Right forelimb (tissue), 1 donor: ENCODE results near the gene OCA2.
"Not testable (repeated sequence)": the region's sequence is repeated elsewhere in the genome, so short reads cannot be mapped to it uniquely, and the experiment has no call there.

ENCODE experiments used
- DNase-seq: peaks from one replicate; pipeline ENCODE4 v3.0.0-alpha.2; 2018

OCA2 gene

DNA sequence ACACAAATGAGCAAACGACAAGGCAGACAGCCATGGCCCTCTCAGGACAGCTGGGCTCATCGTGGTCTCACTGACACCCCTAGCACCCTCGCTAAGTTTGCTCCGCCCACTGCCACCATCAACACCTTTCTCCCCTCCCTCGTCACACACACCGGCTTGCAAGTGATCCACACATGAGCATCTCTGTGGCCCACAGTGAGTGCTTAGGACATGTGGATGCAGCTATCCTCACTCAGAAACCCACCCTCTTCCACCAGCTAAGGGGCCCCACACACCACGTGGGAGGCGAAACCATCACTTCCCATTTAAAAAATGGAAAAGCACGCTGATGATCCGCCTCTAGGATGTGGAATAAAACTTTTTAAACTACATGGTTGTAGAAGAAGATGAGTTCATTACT, 105.6 kb downstream of the OCA2 start:
- no peak for DNase-seq

GRCh38 chr15:27990521-27991515, 108.3 kb downstream of the OCA2 start:
- DNase-seq: no peak

- DNase-seq: no peak
Observed at GRCh38 chr15:27989838-27990237, 109.3 kb downstream of the OCA2 start.

DNA sequence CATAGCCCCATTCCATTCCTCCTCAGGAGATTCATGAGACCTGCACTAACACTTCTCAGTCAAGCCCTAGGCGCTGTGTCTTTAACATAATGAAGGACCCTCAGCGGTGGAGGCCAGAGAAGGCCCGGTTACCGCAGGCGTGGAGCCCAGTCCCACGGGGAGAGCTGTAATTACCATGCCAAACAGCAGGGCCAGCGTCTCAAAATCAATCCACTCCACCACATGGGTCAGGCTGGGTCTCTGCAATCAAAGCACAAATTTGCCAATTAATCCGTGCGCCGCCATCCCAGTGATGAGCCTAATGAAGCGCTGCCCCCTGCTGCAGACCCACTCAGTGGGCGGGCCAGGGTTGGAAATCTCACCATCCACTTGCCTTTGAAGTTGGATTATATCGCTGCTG, 109.7 kb downstream of the OCA2 start:
- no peak for DNase-seq

DNA sequence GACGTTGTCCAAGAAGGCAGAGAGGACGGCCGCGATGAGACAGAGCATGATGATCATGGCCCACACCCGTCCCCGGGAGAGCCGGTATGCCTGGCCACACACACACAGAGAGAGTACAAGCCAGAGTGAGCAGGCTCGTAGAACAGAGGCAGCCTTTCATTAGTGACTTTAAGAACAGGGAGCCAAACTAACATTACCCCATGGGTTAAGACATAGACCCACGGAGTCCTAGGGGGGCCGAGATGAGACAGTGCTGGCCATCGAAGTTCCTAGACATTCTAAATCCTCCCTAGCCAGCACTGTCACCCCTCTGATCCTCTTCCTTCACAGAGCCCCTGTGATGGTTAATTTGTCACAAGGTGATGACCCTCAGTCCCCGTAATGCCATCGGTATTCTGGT, 114.0 kb downstream of the OCA2 start:
- no peak for DNase-seq

DNA sequence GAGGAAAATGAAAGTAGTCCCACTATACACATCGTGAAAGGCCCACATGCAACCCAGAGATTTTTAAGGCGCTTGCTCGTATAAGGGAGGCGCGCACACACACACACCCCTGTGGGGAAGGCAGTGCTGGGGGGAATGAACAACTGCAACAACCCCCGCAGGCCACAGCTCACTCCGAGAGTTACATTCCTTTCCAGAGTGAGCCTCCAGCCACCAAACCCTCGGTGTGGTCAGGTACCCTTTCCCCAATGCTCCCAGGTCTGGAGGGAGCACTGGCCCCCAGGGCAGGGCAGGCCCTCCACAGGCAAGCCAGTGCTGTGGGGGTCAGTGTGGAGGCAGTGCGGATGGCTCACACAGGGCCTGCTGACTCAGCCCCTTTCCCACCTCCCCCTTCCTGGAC, 115.6 kb downstream of the OCA2 start:
- no peak for DNase-seq

DNA sequence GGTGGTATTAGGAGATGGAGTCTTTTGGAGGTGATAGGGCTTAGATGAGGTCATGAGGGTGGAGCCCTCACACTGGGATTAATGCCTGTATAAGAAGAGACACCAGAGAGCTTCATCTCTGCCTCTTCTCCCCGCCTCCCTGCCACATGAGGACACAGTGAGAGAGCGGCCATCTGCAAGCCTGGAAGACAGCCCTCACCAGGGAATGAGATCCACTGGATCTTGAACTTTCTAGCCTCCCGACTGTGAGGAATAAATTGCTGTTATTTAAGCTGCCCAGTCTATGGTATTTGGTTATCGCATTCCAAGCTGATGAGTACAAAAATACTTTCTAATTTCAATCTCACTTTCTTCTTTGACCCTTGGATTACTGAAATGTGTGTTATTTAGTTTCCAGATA, 121.4 kb downstream of the OCA2 start:
- DNase-seq: no peak

GRCh38 chr15:27973886-27974285, 125.2 kb downstream of the OCA2 start:
- no peak for DNase-seq

DNA sequence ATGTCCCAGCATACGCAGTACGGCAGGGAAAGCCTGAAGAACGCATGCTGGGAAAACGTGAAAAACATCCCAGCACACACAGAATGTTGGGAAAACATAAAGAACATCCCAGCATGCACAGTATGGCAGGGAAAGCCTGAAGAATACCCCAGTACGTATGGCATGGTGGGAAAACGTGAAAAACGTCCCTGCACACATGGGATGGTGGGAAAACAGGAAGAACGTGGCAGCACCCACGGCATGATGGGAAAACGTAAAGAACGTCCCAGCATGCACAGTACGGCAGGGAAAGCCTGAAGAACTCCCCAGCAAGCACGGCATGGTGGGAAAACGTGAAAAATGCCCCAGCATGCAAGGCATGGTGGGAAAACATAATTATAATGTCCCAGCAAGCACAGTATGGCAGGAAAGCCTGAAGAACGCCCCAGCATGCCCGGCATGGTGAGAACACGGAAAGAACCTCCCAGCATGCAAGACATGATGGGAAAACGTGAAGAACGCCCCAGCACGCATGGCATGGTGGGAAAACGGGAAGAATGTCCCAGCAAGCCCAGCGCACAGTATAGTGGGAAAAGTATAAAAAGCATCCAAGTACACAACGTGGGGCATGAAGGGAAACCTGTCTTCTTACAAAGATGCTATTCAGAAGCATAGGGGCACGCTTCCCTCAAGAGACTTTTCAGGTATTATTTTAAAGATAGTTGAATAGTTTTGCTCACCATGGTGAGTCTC, 128.3 kb downstream of the OCA2 start:
- DNase-seq: no peak

DNA sequence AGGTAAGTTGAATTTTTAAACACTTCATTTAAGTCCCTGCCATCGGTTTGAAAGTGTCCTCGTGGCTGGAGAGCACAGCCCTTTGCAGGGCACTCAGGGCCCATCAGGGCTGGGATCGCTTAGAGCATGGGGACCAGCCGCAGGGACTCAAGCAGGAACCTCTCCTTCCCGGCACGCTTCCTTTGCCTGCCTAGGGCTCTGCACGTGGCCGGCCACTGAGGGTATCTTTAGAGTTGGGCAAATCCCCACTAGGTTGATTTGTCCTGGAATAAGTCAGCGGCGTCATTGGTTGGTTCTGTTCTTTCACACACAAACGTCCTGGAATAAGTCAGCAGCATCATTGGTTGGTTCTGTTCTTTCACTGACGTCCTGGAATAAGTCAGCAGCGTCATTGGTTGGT, 131.6 kb downstream of the OCA2 start:
- no peak for DNase-seq

- no peak for DNase-seq
Observed at GRCh38 chr15:27965546-27965945, 133.6 kb downstream of the OCA2 start.

GRCh38 chr15:27961801-27962200, 137.3 kb downstream of the OCA2 start:
- no peak for DNase-seq

- DNase-seq: no peak
Observed at GRCh38 chr15:27958911-27959578, 140.1 kb downstream of the OCA2 start.

- no peak for DNase-seq
Observed at GRCh38 chr15:27956285-27956684, 142.8 kb downstream of the OCA2 start.

DNA sequence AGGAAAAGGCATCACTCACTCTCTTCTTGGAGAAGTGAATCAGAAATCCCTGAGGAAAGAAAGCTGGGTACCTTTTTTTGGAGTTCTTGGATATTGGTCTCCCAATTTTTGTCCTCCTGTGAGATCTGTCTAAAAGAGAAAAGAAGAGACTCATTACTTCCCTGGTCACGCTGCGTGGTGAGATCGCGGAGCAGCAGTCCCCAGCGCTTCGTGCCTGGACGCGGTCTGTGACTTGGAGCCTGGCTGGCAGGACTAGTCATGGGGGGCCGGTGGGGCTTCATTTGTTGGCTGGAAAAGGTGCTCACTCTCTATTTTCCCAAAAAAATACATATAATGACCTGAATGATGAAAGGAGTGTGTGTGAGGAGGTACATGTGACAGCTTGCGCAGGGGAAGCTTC, 144.0 kb downstream of the OCA2 start:
- no peak for DNase-seq

GRCh38 chr15:27952593-27952992, 146.5 kb downstream of the OCA2 start:
- not testable (repeated sequence) for DNase-seq

DNA sequence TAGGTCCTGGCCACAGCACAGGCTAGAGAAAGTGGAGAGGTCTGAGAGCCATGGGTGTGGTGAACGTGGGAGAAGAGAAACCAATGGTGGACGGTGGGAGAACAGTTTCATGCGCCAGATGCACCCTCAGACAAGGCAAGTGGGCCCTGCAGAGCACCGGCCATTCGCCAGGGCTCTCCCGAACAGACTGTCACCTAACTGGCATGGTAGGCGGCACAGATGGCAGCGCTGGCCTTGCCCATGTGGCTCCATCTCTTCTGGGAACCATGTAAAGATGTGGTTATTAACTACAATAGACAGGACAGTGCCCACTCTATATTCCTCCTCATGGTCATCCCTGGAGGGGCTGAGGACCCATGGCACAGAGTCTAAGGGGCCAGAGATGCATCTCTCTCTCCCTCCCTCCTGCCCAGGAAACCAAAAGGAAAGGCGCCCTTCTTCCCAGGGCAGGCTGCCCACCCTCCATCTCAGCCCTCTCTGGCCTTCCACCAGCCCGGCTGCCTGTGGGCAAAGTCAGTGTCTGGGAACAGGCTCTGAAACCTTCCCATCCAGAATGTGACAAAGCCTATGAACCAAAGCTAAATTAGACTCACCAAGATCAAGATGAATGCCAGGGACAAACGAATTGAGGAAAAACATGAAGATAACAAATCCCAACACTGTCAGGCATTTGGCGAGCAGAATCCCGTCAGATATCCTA, 147.8 kb downstream of the OCA2 start:
- no peak for DNase-seq

GRCh38 chr15:27949089-27949488, 150.0 kb downstream of the OCA2 start:
- no peak for DNase-seq

DNA sequence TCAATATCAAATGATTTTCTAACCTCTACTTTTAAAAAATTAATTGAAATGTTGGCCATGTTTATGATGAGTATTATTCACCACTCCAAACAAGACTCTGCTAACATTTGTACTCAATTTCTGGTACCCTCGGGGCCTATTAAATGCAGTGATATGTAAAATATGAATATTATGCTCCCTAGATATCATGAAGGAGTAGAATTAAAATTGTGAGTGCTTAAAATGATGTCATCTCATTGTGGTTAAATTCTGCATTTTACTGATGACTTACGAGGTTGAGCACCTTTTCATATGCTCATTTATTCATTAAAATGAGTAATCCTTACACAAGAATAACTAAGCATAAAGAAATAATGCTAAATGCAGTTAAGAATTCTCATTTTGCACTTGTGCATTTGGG, 159.9 kb downstream of the OCA2 start:
- no peak for DNase-seq

DNA sequence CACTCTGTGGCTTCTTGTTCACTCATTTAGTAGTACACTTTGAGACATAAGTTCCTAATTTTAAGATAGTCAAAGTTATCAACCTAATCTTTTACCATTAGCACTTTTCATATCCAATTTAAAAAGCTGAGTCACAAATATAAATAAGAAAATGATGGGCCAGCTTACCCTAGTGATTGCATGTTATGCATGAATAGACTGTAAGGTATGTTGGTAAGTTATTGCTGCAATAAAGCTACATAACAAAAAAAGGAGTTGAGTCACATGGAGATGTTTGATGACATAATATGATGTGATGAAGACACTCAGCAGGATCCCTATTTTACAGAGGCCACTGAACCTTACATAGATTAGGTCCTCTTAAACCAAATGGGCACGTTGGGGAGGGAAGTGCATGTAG, 161.3 kb downstream of the OCA2 start:
- DNase-seq: no peak

DNA sequence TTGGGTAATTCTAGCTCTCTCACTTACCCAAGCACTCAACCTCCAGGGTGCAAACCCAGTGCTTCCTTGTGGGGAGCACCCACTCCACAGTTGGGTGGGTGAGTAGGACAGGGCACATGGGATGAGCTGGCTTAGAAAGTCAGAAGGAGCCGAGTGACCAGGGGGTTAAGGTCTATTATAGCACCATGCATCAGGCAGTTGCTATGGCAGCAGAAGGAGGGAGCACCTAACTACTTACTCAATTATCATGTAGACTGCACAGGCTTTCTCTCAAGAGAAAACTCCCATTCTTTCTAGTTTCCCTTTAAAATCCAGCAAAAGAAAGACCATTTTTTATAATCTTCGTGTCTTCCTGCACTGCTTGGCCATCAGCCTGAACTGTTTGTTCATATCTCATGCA, 163.0 kb downstream of the OCA2 start:
- DNase-seq: no peak

DNA sequence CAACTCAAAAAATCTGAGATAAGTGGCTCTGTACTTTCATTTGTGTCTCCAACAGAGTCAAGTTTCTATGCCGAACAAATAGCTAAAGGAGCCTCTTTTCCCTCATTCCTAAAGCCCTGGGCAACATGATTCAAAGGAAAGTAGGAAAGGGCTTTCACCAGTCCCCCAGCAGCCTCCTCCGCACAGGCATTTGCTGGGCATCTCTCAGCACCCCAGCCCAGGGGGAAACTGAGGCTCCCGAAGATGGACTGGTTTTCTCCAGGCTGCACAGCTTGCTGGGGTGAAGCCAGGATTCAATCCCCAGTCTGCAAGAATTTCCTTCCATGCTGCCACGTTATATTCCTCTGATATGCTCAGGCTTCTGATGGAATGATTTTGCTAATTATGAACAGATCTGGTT, 163.8 kb downstream of the OCA2 start:
- no peak for DNase-seq

DNA sequence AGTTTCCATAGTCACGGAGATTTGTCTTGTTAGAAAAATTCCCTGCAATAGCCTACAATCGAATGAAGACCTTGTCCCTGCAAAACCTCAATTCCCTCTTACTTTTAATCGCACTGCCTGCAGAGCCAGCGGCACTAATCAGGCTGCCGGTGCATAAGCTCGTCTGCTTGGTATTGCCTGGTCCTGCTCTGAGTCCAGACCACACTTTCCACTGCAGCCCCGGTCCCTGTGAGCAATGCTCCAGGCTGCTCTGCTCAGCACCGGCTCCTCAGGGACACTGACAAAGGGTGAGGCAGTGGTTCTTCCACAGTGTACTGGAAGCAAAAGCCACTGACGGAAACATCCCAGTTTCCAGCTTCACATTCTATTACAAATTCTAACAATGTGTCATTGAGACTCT, 164.3 kb downstream of the OCA2 start:
- no peak for DNase-seq
